SK-N-SH treated with all-trans-retinoic acid at 6 μM for 48 hours (cell line): ENCODE measurements around the gene MED9.

Source experiments
- ESRRG ChIP-seq: fragments of 250-450 bp; sonication (Bioruptor Pico); IDR thresholded peaks from 2 replicates; pipeline ENCODE4 v1.6.1; 2021; ENCODE audit warnings: mild to moderate bottlenecking
- RARB ChIP-seq: fragments of 250-450 bp; sonication (Bioruptor Pico); IDR thresholded peaks from 2 replicates; pipeline ENCODE4 v1.8.0; 2021; ENCODE audit warnings: mild to moderate bottlenecking, moderate library complexity
- TCF4 ChIP-seq: fragments of 250-450 bp; sonication (Bioruptor Pico); IDR thresholded peaks from 2 replicates; pipeline ENCODE4 v1.8.0; 2021; ENCODE audit warnings: mild to moderate bottlenecking, moderate library complexity, borderline replicate concordance
- ZC3H10 ChIP-seq: fragments of 250-450 bp; sonication (Bioruptor Pico); IDR thresholded peaks from 2 replicates; pipeline ENCODE4 v1.5.1; 2021; ENCODE audit warnings: mild to moderate bottlenecking, moderate library complexity
- TF ChIP-seq, protein P1 (sequence below): fragments of 250-450 bp; sonication (Bioruptor Pico); IDR thresholded peaks from 2 replicates; pipeline ENCODE4 v1.8.0; 2021; ENCODE audit warnings: low read depth, mild to moderate bottlenecking, moderate library complexity, borderline replicate concordance
- TF ChIP-seq, protein P2 (sequence below): fragments of 250-450 bp; sonication (Bioruptor Pico); IDR thresholded peaks from 2 replicates; pipeline ENCODE4 v1.5.1; 2021; ENCODE audit warnings: mild to moderate bottlenecking, moderate library complexity

DNA sequence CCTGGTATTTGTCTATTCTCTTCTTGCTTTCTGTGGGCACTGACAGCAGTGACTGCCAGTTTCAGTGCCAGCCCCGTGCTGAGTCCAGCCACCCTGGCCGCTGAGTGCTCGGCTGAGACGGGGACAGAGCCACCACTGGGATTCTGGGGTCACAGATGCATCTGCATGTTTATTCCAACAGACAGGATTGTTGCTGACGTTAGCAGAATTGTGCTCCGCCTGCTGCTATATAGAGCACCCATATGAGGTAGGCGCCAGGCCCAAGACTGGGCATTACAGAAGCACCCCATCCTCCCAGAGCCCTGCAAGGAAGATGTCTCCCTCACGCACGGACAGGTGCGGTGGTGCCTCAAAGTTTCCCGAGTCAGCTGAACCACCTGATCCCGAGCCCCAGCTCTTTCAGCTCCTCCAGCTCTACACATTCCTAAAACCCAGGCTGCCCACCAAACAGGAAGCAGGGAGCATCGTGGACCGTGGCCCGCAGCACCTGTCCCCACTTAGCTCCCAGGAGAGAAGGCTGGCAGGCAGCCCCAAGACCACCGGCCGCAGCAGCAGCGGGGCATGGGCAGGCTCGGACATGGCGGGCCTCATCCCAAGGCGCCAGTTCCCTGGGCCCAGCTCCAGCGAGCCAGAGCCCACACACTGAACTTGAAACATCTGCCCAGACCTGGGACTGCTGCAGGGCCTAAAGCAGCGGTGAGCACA, 64.3 kb downstream of the MED9 start:
- TF ChIP-seq, protein P1, sequence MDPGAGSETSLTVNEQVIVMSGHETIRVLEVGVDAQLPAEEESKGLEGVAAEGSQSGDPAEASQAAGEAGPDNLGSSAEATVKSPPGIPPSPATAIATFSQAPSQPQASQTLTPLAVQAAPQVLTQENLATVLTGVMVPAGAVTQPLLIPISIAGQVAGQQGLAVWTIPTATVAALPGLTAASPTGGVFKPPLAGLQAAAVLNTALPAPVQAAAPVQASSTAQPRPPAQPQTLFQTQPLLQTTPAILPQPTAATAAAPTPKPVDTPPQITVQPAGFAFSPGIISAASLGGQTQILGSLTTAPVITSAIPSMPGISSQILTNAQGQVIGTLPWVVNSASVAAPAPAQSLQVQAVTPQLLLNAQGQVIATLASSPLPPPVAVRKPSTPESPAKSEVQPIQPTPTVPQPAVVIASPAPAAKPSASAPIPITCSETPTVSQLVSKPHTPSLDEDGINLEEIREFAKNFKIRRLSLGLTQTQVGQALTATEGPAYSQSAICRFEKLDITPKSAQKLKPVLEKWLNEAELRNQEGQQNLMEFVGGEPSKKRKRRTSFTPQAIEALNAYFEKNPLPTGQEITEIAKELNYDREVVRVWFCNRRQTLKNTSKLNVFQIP: no peak
- TF ChIP-seq TCF4 (CRISPR knock-in tag) (no peak), ZC3H10 (no peak), RARB (no peak), ESRRG (CRISPR knock-in tag) (no peak)
- TF ChIP-seq, protein P2, sequence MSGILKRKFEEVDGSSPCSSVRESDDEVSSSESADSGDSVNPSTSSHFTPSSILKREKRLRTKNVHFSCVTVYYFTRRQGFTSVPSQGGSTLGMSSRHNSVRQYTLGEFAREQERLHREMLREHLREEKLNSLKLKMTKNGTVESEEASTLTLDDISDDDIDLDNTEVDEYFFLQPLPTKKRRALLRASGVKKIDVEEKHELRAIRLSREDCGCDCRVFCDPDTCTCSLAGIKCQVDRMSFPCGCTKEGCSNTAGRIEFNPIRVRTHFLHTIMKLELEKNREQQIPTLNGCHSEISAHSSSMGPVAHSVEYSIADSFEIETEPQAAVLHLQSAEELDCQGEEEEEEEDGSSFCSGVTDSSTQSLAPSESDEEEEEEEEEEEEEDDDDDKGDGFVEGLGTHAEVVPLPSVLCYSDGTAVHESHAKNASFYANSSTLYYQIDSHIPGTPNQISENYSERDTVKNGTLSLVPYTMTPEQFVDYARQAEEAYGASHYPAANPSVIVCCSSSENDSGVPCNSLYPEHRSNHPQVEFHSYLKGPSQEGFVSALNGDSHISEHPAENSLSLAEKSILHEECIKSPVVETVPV (CRISPR knock-in tag): no peak
